Measurements from ENCODE around the gene TLR9. TPM values are rescaled to one million over a fixed set of nuclear protein-coding genes. Genes with fewer than 3 reads are reported as not detected.

The TLR9 gene
- total RNA-seq, 4 donors from 2014 or later = 0.13 to 0.69 (median 0.17) TPM; not detected in 1

- H3K27ac ChIP-seq (replicated peaks in 1 of 4) = no peak overlapping the region
- intact Hi-C loops (cut with DNase I) = loop anchor here (2.0 kb wide), 1 partner anchor 106 kb away; no protein-coding TSS in a partner anchor
- no peak overlapping the region for H3K4me3 ChIP-seq
- H3K4me1 ChIP-seq = peaks cover 16 to 41% (median 38%) of the 10 kb centered on the region in 4 donors
- 84% methylated on average over 5 of the region's 6 CpGs for WGBS
- no peaks in the 10 kb centered on the region for H3K9me3 ChIP-seq
- no peak for DNase-seq (ENCODE audit: extremely low spot score)
- TF ChIP-seq CTCF (IDR thresholded peaks at IDR 0.05) = no peak
- no peak for TF ChIP-seq POLR2AphosphoS5 (IDR thresholded peaks at IDR 0.05)
- no peak for TF ChIP-seq POLR2A (IDR thresholded peaks at IDR 0.05; ENCODE audit: low read depth)
- no peak for TF ChIP-seq EP300 (IDR thresholded peaks at IDR 0.05)
- no peaks in the 10 kb centered on the region for H3K27me3 ChIP-seq
- peaks cover 28 to 80% (median 62%) of the 10 kb centered on the region in 4 donors for H3K36me3 ChIP-seq
These were observed 5.0 kb upstream of the TLR9 start for GRCh38 chr3:52230461-52230860.

- TF ChIP-seq CTCF (IDR thresholded peaks at IDR 0.05) = no peak
- no peak for TF ChIP-seq EP300 (IDR thresholded peaks at IDR 0.05)
- no peak for TF ChIP-seq POLR2A (IDR thresholded peaks at IDR 0.05; ENCODE audit: low read depth)
- TF ChIP-seq POLR2AphosphoS5 (IDR thresholded peaks at IDR 0.05) = no peak
- H3K4me3 ChIP-seq = no peak overlapping the region
- H3K27me3 ChIP-seq = no peaks in the 10 kb centered on the region
- 93% methylated on average over 8 of the region's 13 CpGs for WGBS
- H3K36me3 ChIP-seq = peaks cover 28 to 74% (median 59%) of the 10 kb centered on the region in 4 donors
- H3K4me1 ChIP-seq = peaks cover 15 to 33% (median 30%) of the 10 kb centered on the region in 4 donors
- intact Hi-C loops (cut with DNase I) = loop anchor here (2.0 kb wide), 1 partner anchor 107 kb away; no protein-coding TSS in a partner anchor
- H3K27ac ChIP-seq (replicated peaks in 1 of 4) = no peak overlapping the region
- no peaks in the 10 kb centered on the region for H3K9me3 ChIP-seq
- DNase-seq (ENCODE audit: extremely low spot score) = no peak
These were observed 4.2 kb upstream of the TLR9 start for GRCh38 chr3:52229656-52230055.

- WGBS = 92% methylated on average over 12 of the region's 21 CpGs
- Histone ChIP-seq H3K36me3 (peaks cover 28 to 66% (median 55%) of the 10 kb centered on the region in 4 donors), H3K9me3 (no peaks in the 10 kb centered on the region), H3K27ac (replicated peaks in 1 of 4) (no peak overlapping the region), H3K27me3 (no peaks in the 10 kb centered on the region), H3K4me3 (no peak overlapping the region), H3K4me1 (peaks cover 15 to 25% (median 22%) of the 10 kb centered on the region in 4 donors)
- intact Hi-C loops (cut with DNase I) = no loop called here
- no peak for DNase-seq (ENCODE audit: extremely low spot score)
- TF ChIP-seq EP300 (IDR thresholded peaks at IDR 0.05) = no peak
- TF ChIP-seq POLR2AphosphoS5 (IDR thresholded peaks at IDR 0.05) = no peak
- TF ChIP-seq POLR2A (IDR thresholded peaks at IDR 0.05; ENCODE audit: low read depth) = no peak
- no peak for TF ChIP-seq CTCF (IDR thresholded peaks at IDR 0.05)
These were observed 3.4 kb upstream of the TLR9 start for GRCh38 chr3:52228751-52229291.

GRCh38 chr3:52228266-52228665 lies 2.8 kb upstream of the TLR9 start:
- no peaks in the 10 kb centered on the region for H3K27me3 ChIP-seq
- no peak for DNase-seq (ENCODE audit: extremely low spot score)
- H3K4me3 ChIP-seq = no peak overlapping the region
- intact Hi-C loops (cut with DNase I) = no loop called here
- WGBS = 77% methylated on average over 8 of the region's 10 CpGs
- peaks cover 28 to 63% (median 53%) of the 10 kb centered on the region in 4 donors for H3K36me3 ChIP-seq
- no peak for TF ChIP-seq CTCF (IDR thresholded peaks at IDR 0.05)
- TF ChIP-seq EP300 (IDR thresholded peaks at IDR 0.05) = no peak
- no peak for TF ChIP-seq POLR2A (IDR thresholded peaks at IDR 0.05; ENCODE audit: low read depth)
- no peak for TF ChIP-seq POLR2AphosphoS5 (IDR thresholded peaks at IDR 0.05)
- H3K4me1 ChIP-seq = peaks cover 13 to 22% (median 19%) of the 10 kb centered on the region in 4 donors
- H3K27ac ChIP-seq (replicated peaks in 1 of 4) = no peak overlapping the region
- no peaks in the 10 kb centered on the region for H3K9me3 ChIP-seq
